ENCODE results near the gene DHRS7C.

- no peak for TF ChIP-seq FOXA1 (IDR thresholded peaks at IDR 0.05)
- no peak for TF ChIP-seq CTCF (IDR thresholded peaks at IDR 0.05; ENCODE audit: low read depth, low read length, missing input control)
- TF ChIP-seq MAX (IDR thresholded peaks at IDR 0.05) = no peak
- no peak for TF ChIP-seq RXRA (IDR thresholded peaks at IDR 0.05)
- no peak for TF ChIP-seq RAD21 (IDR thresholded peaks at IDR 0.05)
- TF ChIP-seq REST (IDR thresholded peaks at IDR 0.05) = no peak
- TF ChIP-seq ATF3 (IDR thresholded peaks at IDR 0.05) = no peak
- TF ChIP-seq TAF1 (conservative IDR thresholded peaks at IDR 0.05) = no peak
- no peak for TF ChIP-seq EGR1 (IDR thresholded peaks at IDR 0.05; ENCODE audit: low read depth in 2 of 2)
Measured at GRCh38 chr17:9802697-9803096, 11.3 kb upstream of the DHRS7C start.
